ENCODE results near the gene USP3. TPM values are rescaled to one million over a fixed set of nuclear protein-coding genes. Genes with fewer than 3 reads are reported as not detected.

Gene USP3
- total RNA-seq, 1 donor from 2014 or later = 74.5 TPM

- DNase-seq = no peak
- intact Hi-C loops (cut with DNase I) = no loop called here
- TF ChIP-seq, protein P1, sequence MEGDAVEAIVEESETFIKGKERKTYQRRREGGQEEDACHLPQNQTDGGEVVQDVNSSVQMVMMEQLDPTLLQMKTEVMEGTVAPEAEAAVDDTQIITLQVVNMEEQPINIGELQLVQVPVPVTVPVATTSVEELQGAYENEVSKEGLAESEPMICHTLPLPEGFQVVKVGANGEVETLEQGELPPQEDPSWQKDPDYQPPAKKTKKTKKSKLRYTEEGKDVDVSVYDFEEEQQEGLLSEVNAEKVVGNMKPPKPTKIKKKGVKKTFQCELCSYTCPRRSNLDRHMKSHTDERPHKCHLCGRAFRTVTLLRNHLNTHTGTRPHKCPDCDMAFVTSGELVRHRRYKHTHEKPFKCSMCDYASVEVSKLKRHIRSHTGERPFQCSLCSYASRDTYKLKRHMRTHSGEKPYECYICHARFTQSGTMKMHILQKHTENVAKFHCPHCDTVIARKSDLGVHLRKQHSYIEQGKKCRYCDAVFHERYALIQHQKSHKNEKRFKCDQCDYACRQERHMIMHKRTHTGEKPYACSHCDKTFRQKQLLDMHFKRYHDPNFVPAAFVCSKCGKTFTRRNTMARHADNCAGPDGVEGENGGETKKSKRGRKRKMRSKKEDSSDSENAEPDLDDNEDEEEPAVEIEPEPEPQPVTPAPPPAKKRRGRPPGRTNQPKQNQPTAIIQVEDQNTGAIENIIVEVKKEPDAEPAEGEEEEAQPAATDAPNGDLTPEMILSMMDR (IDR thresholded peaks at IDR 0.05) = no peak
- Histone ChIP-seq H3K27ac (no peak overlapping the region), H3K27me3 (ENCODE audit: low read depth) (no peaks in the 10 kb centered on the region), H3K36me3 (peaks cover 27% of the 10 kb centered on the region), H3K4me3 (no peak overlapping the region), H3K4me1 (peaks cover 42% of the 10 kb centered on the region), H3K9me3 (no peaks in the 10 kb centered on the region)
- no peak for ATAC-seq
Measured at GRCh38 chr15:63535689-63536088, 31.3 kb downstream of the USP3 start.

- peaks cover 18% of the 10 kb centered on the region for H3K4me1 ChIP-seq
- no peak overlapping the region for H3K4me3 ChIP-seq
- no peak overlapping the region for H3K27ac ChIP-seq
- no peak for DNase-seq
- TF ChIP-seq, protein P1 (IDR thresholded peaks at IDR 0.05) = no peak
- no peak for ATAC-seq
- H3K27me3 ChIP-seq (ENCODE audit: low read depth) = no peaks in the 10 kb centered on the region
- H3K9me3 ChIP-seq = no peaks in the 10 kb centered on the region
- intact Hi-C loops (cut with DNase I) = no loop called here
- peaks cover 27% of the 10 kb centered on the region for H3K36me3 ChIP-seq
Measured at GRCh38 chr15:63538876-63539275, 34.5 kb downstream of the USP3 start.

- Histone ChIP-seq H3K4me1 (peaks cover 18% of the 10 kb centered on the region), H3K9me3 (no peaks in the 10 kb centered on the region), H3K36me3 (peaks cover 27% of the 10 kb centered on the region), H3K4me3 (no peak overlapping the region), H3K27me3 (ENCODE audit: low read depth) (no peaks in the 10 kb centered on the region), H3K27ac (no peak overlapping the region)
- no peak for ATAC-seq
- TF ChIP-seq, protein P1 (IDR thresholded peaks at IDR 0.05) = no peak
- intact Hi-C loops (cut with DNase I) = no loop called here
- DNase-seq = no peak
Measured at GRCh38 chr15:63539521-63539920, 35.1 kb downstream of the USP3 start.

GRCh38 chr15:63539998-63540397 is 35.6 kb downstream of the USP3 start:
- H3K36me3 ChIP-seq = peaks cover 27% of the 10 kb centered on the region
- TF ChIP-seq, protein P1 (IDR thresholded peaks at IDR 0.05) = no peak
- H3K27ac ChIP-seq = no peak overlapping the region
- no peak overlapping the region for H3K4me3 ChIP-seq
- H3K4me1 ChIP-seq = peaks cover 23% of the 10 kb centered on the region
- no peaks in the 10 kb centered on the region for H3K27me3 ChIP-seq (ENCODE audit: low read depth)
- no peaks in the 10 kb centered on the region for H3K9me3 ChIP-seq
- ATAC-seq = no peak
- intact Hi-C loops (cut with DNase I) = no loop called here
- DNase-seq = no peak

DNA sequence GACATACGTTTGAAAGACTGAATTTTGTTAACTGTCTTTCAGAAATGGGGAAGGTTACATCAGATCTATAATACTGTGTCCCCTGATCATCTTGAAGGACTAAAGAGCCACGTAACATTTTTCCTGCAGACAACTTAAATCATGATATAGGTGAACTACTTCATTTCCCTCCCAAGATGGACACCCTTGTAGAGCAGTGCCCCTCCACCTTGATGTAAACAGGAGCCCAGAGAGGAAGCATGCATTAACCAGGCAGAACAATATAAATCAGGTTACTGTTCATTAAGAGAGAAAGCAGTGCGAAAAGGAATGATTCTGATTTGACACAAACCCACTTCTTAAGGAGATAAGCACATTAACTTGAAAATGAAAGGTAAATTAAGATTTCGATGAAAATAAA is 36.1 kb downstream of the USP3 start:
- DNase-seq (no peak), ATAC-seq (no peak)
- TF ChIP-seq, protein P1 (IDR thresholded peaks at IDR 0.05) = no peak
- Histone ChIP-seq H3K27me3 (ENCODE audit: low read depth) (no peaks in the 10 kb centered on the region), H3K4me1 (peaks cover 23% of the 10 kb centered on the region), H3K36me3 (peaks cover 27% of the 10 kb centered on the region), H3K9me3 (no peaks in the 10 kb centered on the region), H3K27ac (no peak overlapping the region), H3K4me3 (no peak overlapping the region)
- intact Hi-C loops (cut with DNase I) = no loop called here

Measured in lower lobe of right lung (tissue), 2 donors.